ENCODE measurements around the gene ENO2.

The ENO2 gene

DNA sequence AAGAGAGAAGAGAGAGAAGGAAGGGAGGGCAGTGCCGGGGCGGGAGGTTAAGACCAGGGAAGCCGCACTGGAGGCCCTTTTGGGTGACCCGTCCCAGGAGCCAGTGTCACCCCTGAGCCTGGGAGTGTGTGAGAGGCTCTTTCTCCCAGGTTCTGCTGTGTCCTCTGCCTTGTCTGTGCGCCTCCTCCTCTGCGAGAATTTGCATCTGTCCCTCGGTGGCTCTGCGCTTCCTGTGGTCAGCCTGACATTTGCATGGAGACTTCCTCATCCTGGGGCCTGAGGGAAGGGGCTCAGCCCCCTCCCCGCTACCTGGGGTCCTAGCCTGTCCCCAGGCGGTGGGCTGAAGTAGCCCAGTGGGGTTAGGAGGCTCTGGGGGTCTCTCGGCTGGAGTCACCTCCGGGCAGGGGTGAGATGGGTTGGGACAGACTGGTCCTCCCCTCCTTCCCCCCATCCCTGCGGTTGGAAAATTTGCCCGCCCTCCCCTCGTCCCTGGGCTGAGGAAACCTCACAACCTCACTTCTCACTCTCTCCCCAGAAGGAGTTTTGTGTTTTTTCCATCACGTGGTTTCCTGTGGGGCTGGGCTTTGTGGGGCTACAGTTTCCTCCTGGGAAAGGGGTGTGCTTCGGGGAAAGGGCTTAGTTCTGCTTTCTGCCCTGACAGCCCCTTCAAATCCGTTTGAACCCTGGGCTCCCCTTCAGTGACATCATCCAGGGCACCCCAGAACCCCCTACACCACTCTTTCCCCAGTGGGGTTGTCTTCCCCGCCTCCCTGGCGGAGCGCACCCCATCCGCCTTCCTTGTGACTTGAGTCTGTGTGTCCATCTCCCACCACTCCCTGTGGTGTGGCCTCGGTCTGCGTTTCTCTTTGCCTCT is 39.3 kb downstream of the ENO2 start:
- TF ChIP-seq, protein P1, sequence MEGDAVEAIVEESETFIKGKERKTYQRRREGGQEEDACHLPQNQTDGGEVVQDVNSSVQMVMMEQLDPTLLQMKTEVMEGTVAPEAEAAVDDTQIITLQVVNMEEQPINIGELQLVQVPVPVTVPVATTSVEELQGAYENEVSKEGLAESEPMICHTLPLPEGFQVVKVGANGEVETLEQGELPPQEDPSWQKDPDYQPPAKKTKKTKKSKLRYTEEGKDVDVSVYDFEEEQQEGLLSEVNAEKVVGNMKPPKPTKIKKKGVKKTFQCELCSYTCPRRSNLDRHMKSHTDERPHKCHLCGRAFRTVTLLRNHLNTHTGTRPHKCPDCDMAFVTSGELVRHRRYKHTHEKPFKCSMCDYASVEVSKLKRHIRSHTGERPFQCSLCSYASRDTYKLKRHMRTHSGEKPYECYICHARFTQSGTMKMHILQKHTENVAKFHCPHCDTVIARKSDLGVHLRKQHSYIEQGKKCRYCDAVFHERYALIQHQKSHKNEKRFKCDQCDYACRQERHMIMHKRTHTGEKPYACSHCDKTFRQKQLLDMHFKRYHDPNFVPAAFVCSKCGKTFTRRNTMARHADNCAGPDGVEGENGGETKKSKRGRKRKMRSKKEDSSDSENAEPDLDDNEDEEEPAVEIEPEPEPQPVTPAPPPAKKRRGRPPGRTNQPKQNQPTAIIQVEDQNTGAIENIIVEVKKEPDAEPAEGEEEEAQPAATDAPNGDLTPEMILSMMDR (IDR thresholded peaks at IDR 0.05; ENCODE audit: control insufficient read depth, insufficient read depth, low read depth, low read length, missing control alignments): no peak
- no peak for DNase-seq (ENCODE audit: low read depth)
- no peak overlapping the region for H3K4me3 ChIP-seq (ENCODE audit: control insufficient read depth, low read depth, low read length)

DNA sequence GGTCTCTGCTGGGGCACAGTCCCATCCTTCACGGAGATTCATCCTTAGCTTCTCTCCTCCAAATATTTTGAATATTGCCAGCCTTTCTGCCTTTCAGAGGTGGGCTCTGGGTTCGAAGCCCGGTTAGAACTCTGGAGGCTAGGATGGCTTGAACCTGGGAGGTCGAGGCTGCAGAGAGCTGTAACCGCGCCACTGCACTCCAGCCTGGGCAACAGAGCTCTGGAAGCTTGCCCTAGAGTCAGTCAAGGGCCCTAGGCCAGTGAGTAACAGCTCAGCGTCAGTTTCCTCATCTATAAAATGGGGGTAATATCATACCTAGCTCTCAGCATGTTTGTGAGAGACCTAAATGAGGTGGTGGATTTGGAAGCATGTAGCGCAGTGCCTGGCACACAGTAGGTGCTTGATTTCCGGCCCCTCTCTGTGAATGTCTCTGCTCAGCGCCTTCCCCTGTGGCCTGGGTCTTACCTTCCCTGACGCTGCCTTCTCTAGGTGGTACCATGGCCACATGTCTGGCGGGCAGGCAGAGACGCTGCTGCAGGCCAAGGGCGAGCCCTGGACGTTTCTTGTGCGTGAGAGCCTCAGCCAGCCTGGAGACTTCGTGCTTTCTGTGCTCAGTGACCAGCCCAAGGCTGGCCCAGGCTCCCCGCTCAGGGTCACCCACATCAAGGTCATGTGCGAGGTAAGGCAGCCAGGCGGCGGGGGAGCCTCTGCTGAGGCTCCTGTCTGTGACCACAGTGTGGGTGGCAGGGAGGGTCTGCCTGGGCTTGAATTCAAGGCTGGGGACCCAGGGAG is 40.1 kb downstream of the ENO2 start:
- TF ChIP-seq, protein P1 (IDR thresholded peaks at IDR 0.05; ENCODE audit: control insufficient read depth, insufficient read depth, low read depth, low read length, missing control alignments): no peak
- no peak for DNase-seq (ENCODE audit: low read depth)
- H3K4me3 ChIP-seq (ENCODE audit: control insufficient read depth, low read depth, low read length): no peak overlapping the region

DNA sequence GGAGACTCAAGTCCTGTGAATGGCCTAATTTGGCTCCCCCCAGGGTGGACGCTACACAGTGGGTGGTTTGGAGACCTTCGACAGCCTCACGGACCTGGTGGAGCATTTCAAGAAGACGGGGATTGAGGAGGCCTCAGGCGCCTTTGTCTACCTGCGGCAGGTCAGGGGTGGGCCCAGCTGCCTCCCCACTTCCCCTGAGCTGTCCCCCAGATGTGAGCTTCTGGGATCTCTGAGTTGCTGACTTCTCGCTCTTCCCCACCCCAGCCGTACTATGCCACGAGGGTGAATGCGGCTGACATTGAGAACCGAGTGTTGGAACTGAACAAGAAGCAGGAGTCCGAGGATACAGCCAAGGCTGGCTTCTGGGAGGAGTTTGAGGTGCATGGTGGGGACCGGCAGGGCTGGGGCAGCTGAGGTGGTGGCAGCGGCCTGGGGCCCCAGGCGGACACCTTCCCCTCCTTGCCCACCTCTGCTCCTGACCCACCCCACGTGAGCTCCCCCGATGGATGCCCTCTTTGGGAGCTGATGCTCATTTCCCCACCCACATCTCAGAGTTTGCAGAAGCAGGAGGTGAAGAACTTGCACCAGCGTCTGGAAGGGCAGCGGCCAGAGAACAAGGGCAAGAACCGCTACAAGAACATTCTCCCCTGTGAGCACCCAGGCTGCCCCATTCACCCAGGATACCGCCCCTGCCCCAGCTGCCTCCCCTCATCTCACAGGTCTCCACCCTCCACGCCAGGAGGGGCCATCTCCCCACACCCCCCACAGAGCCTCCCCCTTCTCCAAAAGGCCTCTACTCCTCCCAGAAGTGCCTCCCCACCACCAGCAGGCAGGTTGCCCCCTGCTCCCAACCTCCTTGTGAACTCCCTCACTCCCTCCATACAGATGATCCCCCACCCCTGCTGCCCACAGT is 41.0 kb downstream of the ENO2 start:
- H3K4me3 ChIP-seq (ENCODE audit: control insufficient read depth, low read depth, low read length): no peak overlapping the region
- no peak for DNase-seq (ENCODE audit: low read depth)
- TF ChIP-seq, protein P1 (IDR thresholded peaks at IDR 0.05; ENCODE audit: control insufficient read depth, insufficient read depth, low read depth, low read length, missing control alignments): no peak

DNA sequence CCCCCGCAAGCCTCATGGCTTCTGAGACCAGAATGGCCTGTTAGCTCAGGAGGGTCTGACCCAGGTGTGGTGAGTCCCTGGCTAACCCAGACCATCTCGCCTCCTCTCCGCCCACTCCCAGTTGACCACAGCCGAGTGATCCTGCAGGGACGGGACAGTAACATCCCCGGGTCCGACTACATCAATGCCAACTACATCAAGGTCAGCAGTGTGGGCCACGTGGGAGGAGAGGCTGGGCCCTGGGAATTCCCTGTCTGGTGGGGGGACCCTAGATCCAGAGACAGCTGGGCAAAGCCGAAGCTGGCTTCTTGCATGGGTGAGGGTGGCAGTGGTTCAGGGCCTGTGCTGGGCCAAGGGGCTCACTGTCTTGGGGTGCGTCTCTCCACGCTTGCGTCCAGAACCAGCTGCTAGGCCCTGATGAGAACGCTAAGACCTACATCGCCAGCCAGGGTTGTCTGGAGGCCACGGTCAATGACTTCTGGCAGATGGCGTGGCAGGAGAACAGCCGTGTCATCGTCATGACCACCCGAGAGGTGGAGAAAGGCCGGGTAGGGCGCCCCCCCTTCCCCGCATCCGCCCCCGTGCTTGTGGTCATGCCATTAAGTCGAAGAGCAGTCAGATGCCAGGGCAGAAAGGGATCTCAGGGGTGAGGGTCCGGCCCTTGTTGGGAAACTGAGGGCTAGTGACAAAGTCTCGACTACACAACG is 41.8 kb downstream of the ENO2 start:
- H3K4me3 ChIP-seq (ENCODE audit: control insufficient read depth, low read depth, low read length): no peak overlapping the region
- no peak for DNase-seq (ENCODE audit: low read depth)
- TF ChIP-seq, protein P1 (IDR thresholded peaks at IDR 0.05; ENCODE audit: control insufficient read depth, insufficient read depth, low read depth, low read length, missing control alignments): no peak

DNA sequence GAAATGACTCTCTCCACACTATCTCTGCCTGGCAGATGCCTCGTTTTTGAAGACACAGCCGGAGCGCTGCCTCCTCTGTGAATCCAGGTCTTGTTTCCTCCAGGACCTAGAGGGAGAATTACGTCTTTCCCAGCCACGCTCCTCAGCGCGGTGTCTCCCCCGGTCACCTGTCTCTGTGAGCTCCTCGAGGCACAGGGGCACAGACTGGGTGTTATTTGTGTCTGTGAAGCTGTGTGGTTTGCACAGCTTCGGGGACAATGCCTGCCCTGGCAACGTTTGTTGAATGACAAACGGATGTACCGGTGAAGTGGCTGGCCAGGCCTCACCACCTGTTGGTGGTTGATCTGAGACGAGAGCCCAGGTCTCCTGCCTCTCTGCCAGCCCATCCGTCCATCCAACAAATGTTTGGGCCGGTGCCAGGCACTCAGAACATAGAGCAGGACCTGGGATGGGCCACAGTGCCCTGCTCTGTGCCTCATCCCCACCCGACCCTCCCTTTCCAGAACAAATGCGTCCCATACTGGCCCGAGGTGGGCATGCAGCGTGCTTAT is 42.8 kb downstream of the ENO2 start:
- H3K4me3 ChIP-seq (ENCODE audit: control insufficient read depth, low read depth, low read length): no peak overlapping the region
- DNase-seq (ENCODE audit: low read depth): no peak

More for the DNA sequence above, 42.8 kb downstream of the ENO2 start:
- TF ChIP-seq, protein P1 (IDR thresholded peaks at IDR 0.05; ENCODE audit: control insufficient read depth, insufficient read depth, low read depth, low read length, missing control alignments): no peak

Data from AG09309 (cell line).